Heart left ventricle (tissue), 13 donors: ENCODE measurements around the gene ARMS2.

Source experiments
- CTCF ChIP-seq, 12 donors: fragments of 200-600 bp; sonication (generic) in 4 of 12; IDR thresholded peaks; one replicate each; pipeline versions ENCODE4 v1.5.0 to v1.8.0; 2018 to 2022; ENCODE audit warnings: antibody characterized with exemption in 12 of 12, mild to moderate bottlenecking in 5 of 12
- POLR2A ChIP-seq, 2 donors: fragments of 450-650 bp; IDR thresholded peaks; one replicate each; pipeline ENCODE4 v1.6.1; 2017; ENCODE audit warnings: antibody characterized with exemption in 2 of 2, mild to moderate bottlenecking in 2 of 2, moderate library complexity in 2 of 2
- donor health status: ischemic (EF 13 %, LVEDD 7.1; RV severe dilation, severe dysfunction).
- donor health status: DM: no; HTN: yes; CAD: no.
- donor health status: DM: no; HTN: no; CAD: no.
- donor health status: ischemic (EF 25% LVEDD 6.9; RV normal size, moderate dysfunction).
- donor health status: ischemic (EF 25% LVEDD 5.7; RV mildly dilated, moderate dysfunction).
- donor health status: ischemic (EF 35%, LVEDD 5.7; RV mildly dilated, moderate dysfunction).
- donor health status: nonischemic (EF 11% LVEDD 7.7; RV severe dilation, severe dysfunction).
- donor health status: DM: yes; HTN: yes; CAD: no.
- donor health status: PGD.
- donor health status: ischemic (EF 29% LVEDD 5.4; RV normal size, mild dysfunction).
- donor health status: nonischemic (EF 23%, LVEDD 6.1; RV moderate dilation, normal function).

- TF ChIP-seq POLR2A (IDR thresholded peaks at IDR 0.05) (no peak), CTCF (IDR thresholded peaks at IDR 0.05) (no peak)
Observed at GRCh38 chr10:122466951-122467381, 12.5 kb downstream of the ARMS2 start.
